ENCODE data around the gene FXN.

GRCh38 chr9:69093471-69094103 lies 58.0 kb downstream of the FXN start:
- no peak for TF ChIP-seq POLR2A (IDR thresholded peaks at IDR 0.05)
- no peak for TF ChIP-seq CTCF (IDR thresholded peaks at IDR 0.05)
- TF ChIP-seq EP300 (IDR thresholded peaks at IDR 0.05), result no peak
